Keratinocyte (primary cell): ENCODE results near the gene PPP2R5C. TPM values are rescaled to one million over a fixed set of nuclear protein-coding genes. Genes with fewer than 3 reads are reported as not detected.
A peak's percentile ranks its signal among the peaks of the same experiment; 100 is the strongest.

Experiments used
- DNase-seq: peaks from one replicate; pipeline ENCODE4 v3.0.0-alpha.2; 2011; ENCODE audit warnings: low read depth, missing footprints, low spot score
- FAIRE-seq: peaks from 2 replicates; lab custom pipeline; 2011; peaks lifted over from hg19 to GRCh38; lab: Jason Lieb, UNC
- H2AFZ ChIP-seq: 2 replicates; pipeline ENCODE4 v1.6.0; 2012; ENCODE audit warnings: low read length, control low read depth, inconsistent platforms; ENCODE audit not compliant: control insufficient read depth
- H3K27ac ChIP-seq: 2 replicates; pipeline ENCODE4 v1.5.1; 2011; ENCODE audit warnings: low read length; ENCODE audit not compliant: control insufficient read depth, insufficient read depth
- H3K27me3 ChIP-seq: 3 replicates; pipeline ENCODE4 v1.6.0; 2011; ENCODE audit warnings: low read length; ENCODE audit not compliant: control insufficient read depth, insufficient read depth; ENCODE audit errors: extremely low read depth
- H3K36me3 ChIP-seq, 2 experiments: 2 replicates in 1 of 2; 3 replicates in 1 of 2; pipeline ENCODE4 v1.5.1; 2011; ENCODE audit warnings: low read length in 2 of 2, mild to moderate bottlenecking in 1 of 2; ENCODE audit not compliant: control insufficient read depth in 2 of 2, insufficient read depth in 2 of 2; ENCODE audit errors: extremely low read depth in 1 of 2
- H3K4me1 ChIP-seq: 3 replicates; pipeline ENCODE4 v1.5.1; 2011; ENCODE audit warnings: low read length; ENCODE audit not compliant: control insufficient read depth, insufficient read depth; ENCODE audit errors: extremely low read depth
- H3K4me2 ChIP-seq: 3 replicates; pipeline ENCODE4 v1.6.0; 2011; ENCODE audit warnings: low read depth, low read length; ENCODE audit not compliant: control insufficient read depth, insufficient read depth; ENCODE audit errors: extremely low read depth
- H3K4me3 ChIP-seq, 3 experiments: fragments of 200-600 bp in 1 of 3; sonication (generic) in 1 of 3; 2 replicates in 2 of 3; 3 replicates in 1 of 3; pipeline ENCODE4 v1.5.1; 2011 to 2016; ENCODE audit warnings: low read length in 3 of 3, mild to moderate bottlenecking in 3 of 3, control low read depth in 2 of 3, inconsistent platforms in 1 of 3, low read depth in 1 of 3, mixed read lengths in 1 of 3, mixed run types in 1 of 3, moderate library complexity in 1 of 3; ENCODE audit not compliant: control insufficient read depth in 2 of 3, insufficient read depth in 2 of 3; ENCODE audit errors: extremely low read depth in 1 of 3
- H3K79me2 ChIP-seq: 2 replicates; pipeline ENCODE4 v1.6.0; 2012; ENCODE audit warnings: low read length; ENCODE audit not compliant: control insufficient read depth, insufficient read depth
- H3K9ac ChIP-seq: 3 replicates; pipeline ENCODE4 v1.6.0; 2011; ENCODE audit warnings: low read length; ENCODE audit not compliant: control insufficient read depth, insufficient read depth; ENCODE audit errors: extremely low read depth
- H3K9me1 ChIP-seq: 3 replicates; pipeline ENCODE4 v1.6.0; 2011; ENCODE audit warnings: low read length; ENCODE audit not compliant: control insufficient read depth, insufficient read depth; ENCODE audit errors: extremely low read depth
- H3K9me3 ChIP-seq: 2 replicates; pipeline ENCODE4 v1.5.1; 2012; ENCODE audit warnings: low read depth, low read length; ENCODE audit not compliant: control insufficient read depth
- H4K20me1 ChIP-seq: 3 replicates; pipeline ENCODE4 v1.6.0; 2011; ENCODE audit warnings: low read length; ENCODE audit not compliant: control insufficient read depth, insufficient read depth; ENCODE audit errors: extremely low read depth
- EZH2 ChIP-seq: IDR thresholded peaks from one replicate; pipeline ENCODE4 v1.6.1; 2012; ENCODE audit warnings: inconsistent platforms, mild to moderate bottlenecking, low read length, moderate library complexity
- dilution Hi-C: fragments of 300-500 bp; cut with MboI; formaldehyde crosslinking; loops from one replicate; pipeline ENCODE4 v1.7.0; 2020; ENCODE audit warnings: low sequenced_read_pairs; ENCODE audit not compliant: extremely low pct_ligation_motif_present
- polyA plus RNA-seq, 5 experiments: library from polyadenylated mRNA; depleted of rRNA in 3 of 5; stranded (reverse) in 3 of 5; stranded (forward) in 1 of 5; unstranded in 1 of 5; fragments of >200 nt; gene quantifications; 1 replicate in 1 of 5; 2 replicates in 3 of 5; 3 replicates in 1 of 5; pipeline versions ENCODE4 v1.2.1 to v1.2.3, GENCODE V29; 2011 to 2012; ENCODE audit warnings: missing spikeins in 2 of 5, low read depth in 1 of 5, low replicate concordance in 1 of 5
- TF ChIP-seq, protein P1 (sequence below), 3 experiments: IDR thresholded peaks in 1 of 3; conservative IDR thresholded peaks in 1 of 3; optimal IDR thresholded peaks in 1 of 3; 2 replicates in 2 of 3; 3 replicates in 1 of 3; pipeline versions ENCODE3 to v1.5.1; 2011; ENCODE audit warnings: low read length in 3 of 3, mild to moderate bottlenecking in 3 of 3, moderate library complexity in 2 of 3, control low read depth in 1 of 3, inconsistent platforms in 1 of 3; ENCODE audit not compliant: insufficient read depth in 2 of 3; ENCODE audit errors: extremely low read depth in 1 of 3

The PPP2R5C gene
- polyA plus RNA-seq, 1 donor (not counting 4 experiments of a cell fraction or from before 2014, with no cell fraction given): 105 TPM

DNA sequence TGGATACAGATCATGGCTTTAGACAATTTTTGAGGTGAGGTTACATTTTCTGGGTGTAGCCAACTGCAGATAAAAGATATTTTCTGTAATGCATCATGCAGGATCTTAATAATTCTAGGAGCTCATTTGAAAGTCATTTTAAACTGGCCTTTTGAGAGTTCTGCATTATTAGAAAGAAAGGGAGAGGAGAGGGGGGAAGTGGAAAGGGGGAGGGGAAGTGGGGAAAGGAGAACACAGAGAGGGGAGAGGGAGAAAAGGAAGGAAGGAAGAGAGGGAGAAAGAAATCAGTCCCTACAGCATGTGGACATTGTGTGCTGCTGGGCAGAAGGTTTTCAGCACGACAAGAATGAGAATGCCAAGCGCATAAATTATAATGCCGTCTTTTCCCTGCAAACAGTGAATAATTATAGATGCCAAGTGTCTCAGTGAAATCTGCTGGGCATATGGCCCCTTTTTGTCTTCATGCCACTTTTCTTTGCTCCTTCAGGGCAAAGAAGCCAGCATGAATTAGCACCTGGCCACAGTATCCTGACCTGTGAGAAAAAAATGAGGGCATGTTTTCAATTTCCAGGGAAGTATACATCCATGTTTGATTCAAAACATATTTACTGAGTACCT lies 22.7 kb upstream of the PPP2R5C start:
- no peak overlapping the region for H3K27ac ChIP-seq
- H2AFZ ChIP-seq: no peak overlapping the region
- H3K27me3 ChIP-seq: no peaks in the 10 kb centered on the region
- TF ChIP-seq, protein P1, sequence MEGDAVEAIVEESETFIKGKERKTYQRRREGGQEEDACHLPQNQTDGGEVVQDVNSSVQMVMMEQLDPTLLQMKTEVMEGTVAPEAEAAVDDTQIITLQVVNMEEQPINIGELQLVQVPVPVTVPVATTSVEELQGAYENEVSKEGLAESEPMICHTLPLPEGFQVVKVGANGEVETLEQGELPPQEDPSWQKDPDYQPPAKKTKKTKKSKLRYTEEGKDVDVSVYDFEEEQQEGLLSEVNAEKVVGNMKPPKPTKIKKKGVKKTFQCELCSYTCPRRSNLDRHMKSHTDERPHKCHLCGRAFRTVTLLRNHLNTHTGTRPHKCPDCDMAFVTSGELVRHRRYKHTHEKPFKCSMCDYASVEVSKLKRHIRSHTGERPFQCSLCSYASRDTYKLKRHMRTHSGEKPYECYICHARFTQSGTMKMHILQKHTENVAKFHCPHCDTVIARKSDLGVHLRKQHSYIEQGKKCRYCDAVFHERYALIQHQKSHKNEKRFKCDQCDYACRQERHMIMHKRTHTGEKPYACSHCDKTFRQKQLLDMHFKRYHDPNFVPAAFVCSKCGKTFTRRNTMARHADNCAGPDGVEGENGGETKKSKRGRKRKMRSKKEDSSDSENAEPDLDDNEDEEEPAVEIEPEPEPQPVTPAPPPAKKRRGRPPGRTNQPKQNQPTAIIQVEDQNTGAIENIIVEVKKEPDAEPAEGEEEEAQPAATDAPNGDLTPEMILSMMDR (optimal IDR thresholded peaks at IDR 0.05 in 1 of 3, IDR thresholded peaks at IDR 0.05 in 1 of 3, conservative IDR thresholded peaks at IDR 0.05 in 1 of 3; ENCODE audit: extremely low read depth in 1 of 3, insufficient read depth in 2 of 3, low read length in 3 of 3): no peak
- no peak for TF ChIP-seq EZH2
- DNase-seq (no peak), FAIRE-seq (no peak)
- H4K20me1 ChIP-seq: no peaks in the 10 kb centered on the region
- no peaks in the 10 kb centered on the region for H3K9me1 ChIP-seq
- no peaks in the 10 kb centered on the region for H3K79me2 ChIP-seq
- H3K4me3 ChIP-seq: no peak overlapping the region
- dilution Hi-C loops: no loop called here
- no peak overlapping the region for H3K4me2 ChIP-seq
- no peak overlapping the region for H3K9ac ChIP-seq
- no peaks in the 10 kb centered on the region for H3K9me3 ChIP-seq
- no peaks in the 10 kb centered on the region for H3K36me3 ChIP-seq
- H3K4me1 ChIP-seq: peaks cover 3% of the 10 kb centered on the region

DNA sequence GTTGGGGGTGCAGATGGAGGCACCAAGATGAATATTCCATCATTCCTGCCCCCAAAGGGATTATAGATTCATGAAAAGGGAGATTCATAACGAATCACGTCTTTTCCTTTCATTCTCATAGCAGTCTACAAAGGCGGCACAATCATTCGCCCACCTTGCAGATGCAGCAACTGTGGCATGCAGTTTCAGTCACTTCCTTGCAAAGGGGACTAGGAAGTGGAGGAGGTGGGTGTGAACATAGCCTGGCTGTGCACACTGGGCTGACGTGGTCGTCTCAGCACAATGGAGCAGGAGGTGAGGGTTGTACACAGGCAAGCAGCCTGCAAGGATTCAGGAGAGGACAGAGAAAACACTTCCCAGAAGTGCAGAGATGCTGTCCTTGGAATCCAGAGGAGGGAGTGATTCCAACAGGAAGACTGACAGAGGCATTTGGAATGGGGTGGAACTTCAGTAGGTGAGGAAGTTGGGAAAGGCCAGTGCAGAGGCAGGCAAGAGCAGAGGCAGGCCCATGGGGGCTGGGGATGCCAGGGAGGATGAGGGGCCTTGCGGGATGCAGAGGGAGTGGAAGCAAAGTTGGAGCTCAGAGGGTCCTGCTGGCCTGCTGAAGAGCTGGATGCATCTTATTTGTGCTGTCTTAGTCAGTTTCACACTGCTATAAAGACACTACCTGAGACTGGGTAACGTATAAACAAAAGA lies 21.9 kb upstream of the PPP2R5C start:
- no peak for DNase-seq

More for the DNA sequence above, 21.9 kb upstream of the PPP2R5C start:
- Histone ChIP-seq H3K4me3 (no peak overlapping the region), H3K9ac (no peak overlapping the region), H3K27ac (no peak overlapping the region), H2AFZ (no peak overlapping the region), H3K4me2 (no peak overlapping the region), H3K27me3 (no peaks in the 10 kb centered on the region), H3K79me2 (no peaks in the 10 kb centered on the region), H3K4me1 (peaks cover 3% of the 10 kb centered on the region), H3K9me3 (no peaks in the 10 kb centered on the region), H4K20me1 (no peaks in the 10 kb centered on the region), H3K36me3 (no peaks in the 10 kb centered on the region), H3K9me1 (no peaks in the 10 kb centered on the region)
- FAIRE-seq: peak; percentile 55
- dilution Hi-C loops: no loop called here
- TF ChIP-seq EZH2: no peak
- TF ChIP-seq, protein P1 (optimal IDR thresholded peaks at IDR 0.05 in 1 of 3, IDR thresholded peaks at IDR 0.05 in 1 of 3, conservative IDR thresholded peaks at IDR 0.05 in 1 of 3; ENCODE audit: extremely low read depth in 1 of 3, insufficient read depth in 2 of 3, low read length in 3 of 3): no peak
